Fibroblast of the aortic adventitia (primary cell): ENCODE results near the gene CSPG4. TPM values are rescaled to one million over a fixed set of nuclear protein-coding genes. Genes with fewer than 3 reads are reported as not detected.
"Not testable (repeated sequence)": the region's sequence is repeated elsewhere in the genome, so short reads cannot be mapped to it uniquely, and the experiment has no call there.

Experiments used
- DNase-seq: peaks from one replicate; pipeline ENCODE4 v3.0.0-alpha.2; 2010; ENCODE audit warnings: low read depth
- H3K4me3 ChIP-seq: 2 replicates; pipeline ENCODE4 v1.5.1; 2011; ENCODE audit warnings: low read depth, mild to moderate bottlenecking, control low read depth, low read length, moderate library complexity
- CTCF ChIP-seq: IDR thresholded peaks from 2 replicates; pipeline ENCODE4 v1.5.1; 2011; ENCODE audit warnings: mild to moderate bottlenecking, low read length, control low read depth, inconsistent platforms; ENCODE audit not compliant: insufficient read depth
- total RNA-seq: library from RNA; depleted of rRNA; stranded (reverse); fragments of >200 nt; gene quantifications from 2 replicates; pipeline ENCODE4 v1.2.3, GENCODE V29; 2012; ENCODE audit warnings: low replicate concordance

The CSPG4 gene
- total RNA-seq, 1 donor = 27.8 TPM

GRCh38 chr15:75745305-75745704 lies 32.7 kb upstream of the CSPG4 start:
- no peak for DNase-seq
- no peak for TF ChIP-seq CTCF
- no peak overlapping the region for H3K4me3 ChIP-seq

- not testable (repeated sequence) for DNase-seq, H3K4me3 ChIP-seq
Measured at GRCh38 chr15:75742346-75742745, 29.7 kb upstream of the CSPG4 start.

- no peak for TF ChIP-seq CTCF
Measured at GRCh38 chr15:75739791-75740190, 27.1 kb upstream of the CSPG4 start.

GRCh38 chr15:75738647-75739325 lies 26.1 kb upstream of the CSPG4 start:
- TF ChIP-seq CTCF = no peak
- DNase-seq = peak; percentile 82
- H3K4me3 ChIP-seq = peak overlapping the region; percentile 71

More at GRCh38 chr15:75739791-75740190, 27.1 kb upstream of the CSPG4 start:
- H3K4me3 ChIP-seq = no peak overlapping the region
- no peak for DNase-seq

GRCh38 chr15:75738014-75738646 lies 25.5 kb upstream of the CSPG4 start:
- TF ChIP-seq CTCF = no peak
- no peak for DNase-seq
- H3K4me3 ChIP-seq = peak overlapping the region; percentile 71

- H3K4me3 ChIP-seq = peak overlapping the region; percentile 71
- DNase-seq = not testable (repeated sequence)
Measured at GRCh38 chr15:75737116-75738013, 24.7 kb upstream of the CSPG4 start.

- no peak for TF ChIP-seq CTCF
- no peak overlapping the region for H3K4me3 ChIP-seq
- DNase-seq = no peak
Measured at GRCh38 chr15:75736256-75736655, 23.6 kb upstream of the CSPG4 start.

DNA sequence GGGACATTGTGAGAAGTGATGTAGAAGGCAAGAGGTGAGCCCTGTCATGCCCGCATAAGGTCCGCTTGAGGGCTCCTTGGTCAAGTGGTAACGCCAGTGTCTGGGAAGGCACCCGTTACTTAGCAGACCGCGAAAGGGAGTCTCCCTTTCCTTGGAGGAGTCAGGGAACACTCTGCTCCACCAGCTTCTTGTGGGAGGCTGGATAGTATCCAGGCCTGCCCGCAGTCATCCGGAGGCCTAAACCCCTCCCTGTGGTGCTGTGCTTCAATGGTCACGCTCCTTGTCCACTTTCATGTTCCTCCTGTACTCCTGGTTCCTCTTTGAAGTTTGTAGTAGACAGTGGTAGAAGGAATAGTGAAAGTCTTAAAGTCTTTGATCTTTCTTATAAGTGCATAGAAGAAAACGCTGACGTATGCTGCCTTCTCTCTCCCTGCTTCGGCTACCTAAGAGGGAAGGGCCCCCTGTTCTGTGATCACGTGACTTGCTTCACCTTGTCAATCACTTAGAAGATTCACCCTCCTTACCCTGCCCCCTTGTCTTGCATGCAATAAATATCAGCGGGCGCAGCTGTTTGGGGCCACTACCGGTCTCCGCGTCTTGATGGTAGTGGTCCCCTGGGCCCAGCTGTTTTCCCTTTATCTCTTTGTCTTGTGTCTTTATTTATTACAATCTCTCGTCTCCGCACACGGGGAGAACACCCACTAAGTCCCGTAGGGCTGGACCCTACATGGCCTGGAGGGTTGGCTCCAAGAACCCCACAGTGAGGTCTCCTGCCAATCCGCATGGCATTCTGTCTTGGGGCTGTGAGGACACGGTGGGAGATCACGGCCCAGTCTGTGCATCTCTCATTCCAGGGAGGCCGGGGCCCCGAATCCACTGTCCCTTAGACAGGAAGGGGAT lies 22.5 kb upstream of the CSPG4 start:
- DNase-seq, H3K4me3 ChIP-seq: not testable (repeated sequence)
